Activated naive CD4-positive, alpha-beta T cell treated with anti-CD3 and anti-CD28 coated beads, Interleukin-2, amount 50 U/mL, for 72 hours (primary cell): ENCODE measurements around the gene IQCB1. TPM values are rescaled to one million over a fixed set of nuclear protein-coding genes. Genes with fewer than 3 reads are reported as not detected.

Experiments
- ATAC-seq, 2 donors: fragments of 150-1000 bp; cut with Tn5 transposase; 2 replicates each; pipeline ENCODE4 v1.10.0; 2021; ENCODE audit warnings: mild to moderate bottlenecking in 2 of 2, moderate library complexity in 2 of 2
- DNase-seq, 2 donors: peaks; one replicate each; pipeline ENCODE4 v3.0.0; 2021 to 2022; ENCODE audit warnings: low spot score in 2 of 2
- H3K27ac Mint-ChIP-seq, 2 donors: one replicate each; pipeline ENCODE4 v1.8.0; 2022; ENCODE audit warnings: mild to moderate bottlenecking in 2 of 2, mixed read lengths in 2 of 2
- H3K36me3 Mint-ChIP-seq, 2 donors: one replicate each; pipeline ENCODE4 v1.8.0; 2022; ENCODE audit warnings: mixed read lengths in 2 of 2
- H3K9me3 Mint-ChIP-seq, 2 donors: one replicate each; pipeline ENCODE4 v1.8.0; 2022; ENCODE audit warnings: mixed read lengths in 2 of 2
- total RNA-seq, 2 donors: library from RNA; stranded (reverse); gene quantifications; one replicate each; pipeline ENCODE4 v1.2.3, GENCODE V29; 2022

The IQCB1 gene
- total RNA-seq, 2 donors from 2014 or later: 34.7 to 50.6 TPM

DNA sequence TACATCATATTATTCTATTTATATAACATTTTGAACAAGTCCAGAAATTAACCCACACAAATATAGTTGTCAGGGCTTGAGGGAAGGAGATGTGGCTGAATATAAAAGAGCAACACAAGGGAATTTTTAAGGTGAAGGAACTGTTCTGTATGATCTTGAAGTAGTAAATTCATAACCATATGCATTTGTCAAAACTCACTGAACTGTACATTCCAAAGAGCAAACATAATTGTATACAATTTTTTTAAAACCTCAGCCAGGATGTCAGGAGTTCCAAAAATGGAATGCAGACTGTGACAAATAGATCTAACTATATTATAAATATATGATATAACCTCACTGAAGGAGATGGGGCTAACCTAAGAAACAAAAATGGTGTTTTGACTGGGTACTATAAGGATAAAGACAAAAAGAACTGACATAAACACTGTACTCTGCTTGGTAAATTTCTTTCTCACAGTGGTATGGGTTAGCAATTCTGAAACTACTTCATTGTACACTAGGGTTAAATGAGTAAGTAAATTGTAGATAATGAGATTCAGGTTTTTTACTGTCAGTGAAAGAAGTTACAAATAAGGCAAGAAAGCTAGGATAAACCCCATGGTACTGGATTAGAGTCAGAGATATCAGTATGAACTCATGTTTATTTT, 99.7 kb downstream of the IQCB1 start:
- H3K27ac Mint-ChIP-seq: peak overlapping the region in 1 of 2 donors; percentile 62
- DNase-seq (no peak), ATAC-seq (peak; percentile 93 to 99)
- H3K9me3 Mint-ChIP-seq: no peaks in the 10 kb centered on the region
- H3K36me3 Mint-ChIP-seq: peaks cover 6 to 7% of the 10 kb centered on the region in 2 donors

DNA sequence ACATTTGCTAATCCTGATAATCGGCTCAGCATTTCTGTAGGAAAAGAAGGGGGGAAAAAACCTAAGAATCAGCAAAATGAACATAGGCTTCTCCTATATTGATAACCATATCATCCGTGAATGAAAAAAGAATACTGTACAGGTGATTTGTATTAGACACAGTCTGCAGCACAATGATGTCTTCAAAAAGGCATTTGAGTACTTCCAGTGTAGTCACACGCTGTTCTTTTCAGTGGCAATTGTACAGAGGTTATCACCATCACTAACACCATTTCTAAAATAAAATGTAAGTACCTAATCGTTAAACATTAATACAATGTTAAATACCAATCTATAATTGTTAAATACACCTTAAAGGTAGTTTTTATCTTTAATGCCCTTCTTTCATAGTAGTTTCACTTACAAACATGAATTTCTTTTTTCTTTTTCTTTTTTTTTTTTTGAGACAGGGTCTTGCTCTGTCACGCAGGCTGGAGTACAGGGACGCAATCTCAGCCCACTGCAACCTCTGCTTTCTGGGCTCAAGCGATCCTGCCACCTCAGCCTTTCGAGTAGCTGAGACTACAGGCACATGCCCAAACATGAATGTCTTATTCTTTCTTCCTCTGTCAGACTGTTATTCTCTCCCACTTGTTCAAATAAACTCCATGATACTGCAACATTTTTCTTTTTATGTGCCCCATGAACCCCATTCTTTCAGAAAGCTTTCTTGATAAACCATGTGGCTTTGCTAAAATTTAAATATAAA, 103.7 kb downstream of the IQCB1 start:
- DNase-seq (no peak), ATAC-seq (no peak)
- Mint-ChIP-seq H3K36me3 (no peaks in the 10 kb centered on the region), H3K27ac (no peak overlapping the region), H3K9me3 (no peaks in the 10 kb centered on the region)

- DNase-seq (no peak), ATAC-seq (no peak)
- H3K36me3 Mint-ChIP-seq: peaks cover 21 to 36% of the 10 kb centered on the region in 2 donors
- no peaks in the 10 kb centered on the region for H3K9me3 Mint-ChIP-seq
- no peak overlapping the region for H3K27ac Mint-ChIP-seq
Measured at GRCh38 chr3:121724130-121724529, 110.7 kb downstream of the IQCB1 start.

- ATAC-seq (no peak), DNase-seq (no peak)
- H3K36me3 Mint-ChIP-seq: peaks cover 21 to 38% of the 10 kb centered on the region in 2 donors
- H3K9me3 Mint-ChIP-seq: no peaks in the 10 kb centered on the region
- H3K27ac Mint-ChIP-seq: no peak overlapping the region
Measured at GRCh38 chr3:121723485-121723884, 111.4 kb downstream of the IQCB1 start.

- ATAC-seq: no peak
- no peak for DNase-seq
- peaks cover 30 to 49% of the 10 kb centered on the region in 2 donors for H3K36me3 Mint-ChIP-seq
- no peaks in the 10 kb centered on the region for H3K9me3 Mint-ChIP-seq
- no peak overlapping the region for H3K27ac Mint-ChIP-seq
Measured at GRCh38 chr3:121722411-121722810, 112.4 kb downstream of the IQCB1 start.

DNA sequence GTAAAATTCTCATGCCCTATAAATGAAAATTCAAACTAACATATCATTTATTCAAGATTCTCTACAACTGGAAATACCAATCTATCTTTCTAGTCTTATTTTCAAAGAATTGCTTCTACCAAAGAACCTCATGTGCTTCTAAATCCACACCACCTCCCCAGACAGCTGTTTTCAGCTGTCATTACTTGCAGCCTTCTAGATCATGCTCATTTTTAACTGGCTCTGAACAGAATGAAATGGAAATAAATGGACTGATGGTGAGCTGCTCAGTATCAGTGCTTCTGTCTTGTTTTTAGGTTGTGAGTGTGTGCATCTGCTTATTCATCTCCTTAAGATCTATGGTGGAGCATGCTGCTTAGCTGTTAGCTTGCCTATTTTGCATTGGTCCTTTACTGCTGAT, 114.7 kb downstream of the IQCB1 start:
- Mint-ChIP-seq H3K9me3 (no peaks in the 10 kb centered on the region), H3K27ac (no peak overlapping the region), H3K36me3 (peaks cover 38 to 53% of the 10 kb centered on the region in 2 donors)
- no peak for ATAC-seq
- DNase-seq: no peak

Other genes with a start within 250 kb of the IQCB1 start
- not detected for gene FBXO40, start 241.7 kb downstream of the IQCB1 start, total RNA-seq
- gene HCLS1, start 174.2 kb downstream of the IQCB1 start, total RNA-seq: 100 to 1,000 TPM; 217 to 293 TPM
- 10 to 100 TPM; 30.1 to 31.8 TPM for gene GOLGB1, start 85.3 kb downstream of the IQCB1 start, total RNA-seq
- gene EAF2, start 149 bp upstream of the IQCB1 start, total RNA-seq: 10 to 100 TPM; 14.9 to 19.3 TPM
- gene SLC15A2, start 59.3 kb upstream of the IQCB1 start, total RNA-seq: 1 to 10 TPM; 5.0 to 8.3 TPM
- gene ILDR1, start 187.2 kb upstream of the IQCB1 start, total RNA-seq: not detected
- gene CD86, start 220.3 kb upstream of the IQCB1 start, total RNA-seq: under 1 TPM; 0.14 to 0.49 TPM